ENCODE results near the gene CST11. TPM values are rescaled to one million over a fixed set of nuclear protein-coding genes. Genes with fewer than 3 reads are reported as not detected.
A peak's percentile ranks its signal among the peaks of the same experiment; 100 is the strongest.

CST11 gene
- total RNA-seq, 4 donors from 2014 or later = not detected

GRCh38 chr20:23420943-23421931 is 31.4 kb downstream of the CST11 start, which contains the start of gene NAPB:
TSS of gene NAPB (minus strand) at chr20:23421488. CDS start at chr20:23421402, 86 bp downstream.
- DNase-seq (ENCODE audit: low spot score in 2 of 2) = peak; percentile 87 to 89
- no peaks in the 10 kb centered on the region for H3K27me3 ChIP-seq
- peak within 1 kb of the TSS; percentile 74 to 96 (median 86) for H3K27ac ChIP-seq
- peak; percentile 87 to 95 for TF ChIP-seq EP300 (IDR thresholded peaks at IDR 0.05)
- TF ChIP-seq POLR2A (IDR thresholded peaks at IDR 0.05) = peak; percentile 73 to 90
- TF ChIP-seq CTCF (IDR thresholded peaks at IDR 0.05) = peak; percentile 43 to 95 (median 74)
- H3K9me3 ChIP-seq = no peaks in the 10 kb centered on the region
- H3K4me3 ChIP-seq = peak within 1 kb of the TSS; percentile 52 to 96 (median 81)
- H3K4me1 ChIP-seq = peaks cover 0 to 41% (median 8%) of the 10 kb centered on the region in 4 donors
- WGBS, 2 donors = 0 to 1% methylated on average over 28 to 33 of the region's 64 CpGs
- no peaks in the 10 kb centered on the region for H3K36me3 ChIP-seq

- H3K4me3 ChIP-seq = peak overlapping the region; percentile 52 to 96 (median 81)
- H3K9me3 ChIP-seq = no peaks in the 10 kb centered on the region
- H3K4me1 ChIP-seq = peaks cover 0 to 41% (median 10%) of the 10 kb centered on the region in 4 donors
- no peaks in the 10 kb centered on the region for H3K27me3 ChIP-seq
- 0% methylated on average over 13 to 45 of the region's 58 CpGs for WGBS, 2 donors
- peak overlapping the region; percentile 74 to 96 (median 86) for H3K27ac ChIP-seq
- H3K36me3 ChIP-seq = no peaks in the 10 kb centered on the region
- peak in 1 of 2 donors; percentile 31 for DNase-seq (ENCODE audit: low spot score in 2 of 2)
- TF ChIP-seq CTCF (IDR thresholded peaks at IDR 0.05) (no peak), EP300 (IDR thresholded peaks at IDR 0.05) (peak in 1 of 2 donors; percentile 10), POLR2A (IDR thresholded peaks at IDR 0.05) (no peak)
These were observed 32.4 kb downstream of the CST11 start for GRCh38 chr20:23419995-23420901.

- Histone ChIP-seq H3K4me1 (peaks cover 0 to 41% (median 10%) of the 10 kb centered on the region in 4 donors), H3K4me3 (peak overlapping the region; percentile 52 to 96 (median 81)), H3K36me3 (no peaks in the 10 kb centered on the region), H3K9me3 (no peaks in the 10 kb centered on the region), H3K27me3 (no peaks in the 10 kb centered on the region), H3K27ac (peak overlapping the region; percentile 74 to 96 (median 86))
- 21% methylated on average over 5 of the region's 5 CpGs for WGBS, 2 donors
- no peak for DNase-seq (ENCODE audit: low spot score in 2 of 2)
- no peak for TF ChIP-seq POLR2A (IDR thresholded peaks at IDR 0.05)
- TF ChIP-seq CTCF (IDR thresholded peaks at IDR 0.05) = no peak
- no peak for TF ChIP-seq EP300 (IDR thresholded peaks at IDR 0.05)
These were observed 33.0 kb downstream of the CST11 start for GRCh38 chr20:23419657-23419994.

- TF ChIP-seq EP300 (IDR thresholded peaks at IDR 0.05) (no peak), CTCF (IDR thresholded peaks at IDR 0.05) (no peak), POLR2A (IDR thresholded peaks at IDR 0.05) (no peak)
These were observed 34.8 kb downstream of the CST11 start for GRCh38 chr20:23417861-23418260.

More at GRCh38 chr20:23417861-23418260, 34.8 kb downstream of the CST11 start:
- no peak overlapping the region for H3K27ac ChIP-seq
- H3K36me3 ChIP-seq = no peaks in the 10 kb centered on the region
- H3K4me3 ChIP-seq = no peak overlapping the region
- no peak for DNase-seq (ENCODE audit: low spot score in 2 of 2)
- no peaks in the 10 kb centered on the region for H3K27me3 ChIP-seq
- H3K4me1 ChIP-seq = peaks cover 0 to 41% (median 10%) of the 10 kb centered on the region in 4 donors
- H3K9me3 ChIP-seq = no peaks in the 10 kb centered on the region

All from tibial nerve (tissue), 4 donors.